GM18858 (cell line): ENCODE results near the gene NEK10.

Source experiments
- ATAC-seq: cut with Tn5 transposase; IDR thresholded peaks from one replicate; pipeline ENCODE4 v1.9.1; 2021; ENCODE audit not compliant: unreplicated experiment

NEK10 gene

DNA sequence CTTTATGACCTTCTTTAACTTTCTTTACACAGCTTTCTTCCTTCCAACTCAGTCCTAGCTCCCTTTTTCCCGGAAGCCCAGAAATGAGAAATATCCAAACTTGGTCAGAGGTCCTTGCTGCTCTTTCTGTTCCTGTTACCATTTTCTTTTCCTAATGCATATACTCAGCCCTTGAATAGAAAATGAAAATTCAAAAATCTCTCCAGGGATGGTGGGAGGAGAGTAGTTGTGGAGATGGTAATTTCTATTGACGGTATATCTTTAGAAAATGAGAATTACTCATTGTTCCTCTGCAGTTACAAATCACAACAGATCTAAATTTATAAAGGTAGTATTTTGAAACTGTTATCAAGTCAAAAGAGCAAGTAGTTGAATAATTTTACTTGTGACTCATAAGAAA is 255.1 kb downstream of the NEK10 start:
- no peak for ATAC-seq

DNA sequence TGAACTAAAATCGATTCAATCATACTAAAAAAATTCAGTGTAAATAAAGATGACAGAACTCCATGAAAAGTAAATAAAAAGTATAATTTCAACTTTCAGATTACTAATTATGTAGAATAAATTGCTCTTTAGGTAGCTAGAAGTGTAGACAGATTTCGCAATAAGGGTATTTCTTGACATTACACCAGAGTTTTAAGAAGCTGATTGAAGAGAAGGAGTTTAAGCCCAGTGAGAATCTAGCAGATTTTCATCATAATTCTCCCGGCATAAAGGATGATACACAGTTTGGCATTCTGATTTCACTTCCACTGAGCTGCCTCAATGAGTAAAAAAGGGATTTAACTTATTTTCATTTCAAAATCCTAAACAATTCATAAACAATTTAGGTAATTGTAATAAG is 259.2 kb downstream of the NEK10 start:
- ATAC-seq: no peak

DNA sequence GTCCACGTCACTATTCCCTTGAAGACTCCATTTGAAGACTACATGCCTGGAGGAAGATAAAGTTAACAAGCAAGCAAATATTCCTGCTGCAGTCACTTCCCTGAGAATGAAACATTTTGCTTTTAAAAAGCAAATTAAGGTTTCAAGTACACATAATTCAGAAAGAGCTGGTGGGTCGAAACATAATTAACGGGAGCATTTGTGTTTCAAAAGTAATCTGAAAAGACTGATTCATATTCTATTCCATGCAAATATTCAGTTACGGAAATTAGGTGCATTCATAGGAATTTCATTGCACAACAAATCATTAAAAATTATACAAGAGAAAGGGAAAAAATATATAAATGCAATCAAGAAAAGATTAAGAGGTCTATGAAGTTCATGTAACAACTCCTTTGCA is 260.9 kb downstream of the NEK10 start:
- no peak for ATAC-seq

DNA sequence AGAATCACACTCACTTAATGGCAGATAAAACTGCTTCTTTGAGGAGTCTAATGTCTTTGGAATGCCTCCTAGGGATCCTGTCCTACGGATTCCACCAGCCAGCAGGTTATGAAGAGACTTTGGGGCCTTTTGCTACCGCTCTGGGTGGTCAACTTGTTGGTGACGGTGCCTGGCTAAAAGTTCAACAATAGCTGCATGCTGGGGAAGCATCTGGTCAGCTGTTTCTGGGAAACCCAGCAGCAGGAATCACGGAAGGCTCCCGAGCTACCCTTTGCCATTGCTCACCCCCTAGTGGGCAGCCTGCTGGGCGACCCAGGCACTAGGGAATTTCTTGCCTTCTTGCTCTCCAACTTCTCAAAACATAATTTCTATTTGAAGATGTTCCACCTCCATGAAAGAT is 263.3 kb downstream of the NEK10 start:
- no peak for ATAC-seq

DNA sequence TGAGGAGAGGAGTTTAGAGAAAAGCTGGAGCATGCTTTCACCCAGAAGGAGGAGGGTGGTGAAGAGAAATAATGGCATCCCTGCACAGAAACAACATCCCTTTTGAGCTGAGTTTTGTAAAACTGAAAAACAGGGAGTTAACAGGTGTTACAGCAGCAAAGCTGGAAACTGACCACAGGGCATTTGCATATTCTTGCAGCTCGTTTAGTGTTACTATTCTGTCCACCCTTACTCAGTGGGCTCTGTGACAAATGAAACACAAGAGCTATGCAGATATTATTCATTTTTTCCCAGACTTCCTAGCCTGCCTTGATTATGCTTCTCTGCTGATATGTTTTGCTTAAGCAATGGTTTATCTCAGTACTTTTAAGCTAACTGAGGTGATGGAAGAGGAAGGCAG is 272.0 kb downstream of the NEK10 start:
- ATAC-seq: no peak

DNA sequence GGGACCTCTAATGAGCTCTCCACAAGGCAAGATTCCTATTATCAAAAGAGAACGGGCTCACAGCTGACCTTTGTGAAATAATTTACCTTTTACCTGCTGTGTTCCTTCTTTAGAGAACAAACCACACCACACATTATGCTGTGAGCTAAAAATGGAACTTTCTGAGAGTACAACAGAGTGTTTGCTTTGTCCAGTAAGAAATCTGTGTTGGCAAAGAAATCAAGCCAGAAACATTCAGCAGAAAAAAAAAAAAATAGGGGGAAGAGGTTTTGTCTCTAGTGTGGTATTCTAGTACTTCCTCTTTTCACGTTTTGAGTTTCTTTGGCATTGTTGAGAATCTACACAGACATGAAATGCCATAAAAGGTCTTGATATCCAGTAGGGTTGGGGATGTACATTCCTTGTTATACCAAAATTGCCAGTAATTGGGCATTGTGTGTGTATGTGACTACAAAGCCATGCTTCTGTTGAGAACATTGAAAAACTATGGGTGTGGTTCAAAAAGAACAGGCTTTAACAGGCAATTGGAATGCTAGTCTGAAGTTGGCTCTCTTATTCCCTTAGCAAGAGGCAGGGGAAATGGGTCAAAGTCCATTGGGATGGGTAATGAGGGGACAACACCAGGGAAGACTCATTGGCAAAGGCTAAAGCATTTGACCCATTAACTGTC is 273.5 kb downstream of the NEK10 start:
- peak; percentile 50 for ATAC-seq

DNA sequence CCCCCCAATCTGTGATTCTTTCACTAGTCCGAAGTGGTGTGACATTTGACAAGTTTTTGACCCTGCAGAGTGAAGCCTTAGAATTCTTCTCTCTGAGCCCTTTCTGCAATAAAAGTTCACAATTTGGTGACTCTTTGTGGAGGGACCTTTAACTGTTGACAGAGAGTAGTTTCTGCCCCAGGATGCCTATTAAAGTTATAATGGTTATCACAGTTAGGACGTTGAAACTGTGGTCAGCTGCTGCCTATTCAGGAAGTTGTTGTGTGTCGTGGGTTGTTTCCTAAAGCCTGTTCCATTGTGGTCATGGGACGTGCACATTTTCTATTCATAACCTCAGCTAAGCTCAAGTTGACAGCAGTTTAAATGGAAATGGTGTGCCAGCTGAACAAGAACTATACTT is 274.5 kb downstream of the NEK10 start:
- ATAC-seq: no peak

DNA sequence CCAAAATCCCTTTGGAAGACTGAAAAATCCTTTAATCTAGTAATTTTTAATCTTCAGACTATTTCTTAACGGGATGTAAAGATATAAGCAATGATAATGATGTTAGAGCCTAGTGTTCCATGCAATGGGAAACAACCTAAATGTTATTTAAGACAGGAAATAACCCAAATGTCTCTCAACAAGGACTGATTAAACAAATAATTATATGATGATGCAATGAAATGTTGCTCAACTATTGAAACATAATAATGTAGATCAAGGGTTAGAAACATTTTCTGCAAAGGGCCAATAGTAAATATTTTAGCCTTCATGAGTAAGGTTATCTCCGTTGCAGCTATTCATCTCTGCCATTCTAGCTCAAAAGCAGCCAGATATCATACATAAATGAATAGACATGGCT is 275.4 kb downstream of the NEK10 start:
- ATAC-seq: no peak

DNA sequence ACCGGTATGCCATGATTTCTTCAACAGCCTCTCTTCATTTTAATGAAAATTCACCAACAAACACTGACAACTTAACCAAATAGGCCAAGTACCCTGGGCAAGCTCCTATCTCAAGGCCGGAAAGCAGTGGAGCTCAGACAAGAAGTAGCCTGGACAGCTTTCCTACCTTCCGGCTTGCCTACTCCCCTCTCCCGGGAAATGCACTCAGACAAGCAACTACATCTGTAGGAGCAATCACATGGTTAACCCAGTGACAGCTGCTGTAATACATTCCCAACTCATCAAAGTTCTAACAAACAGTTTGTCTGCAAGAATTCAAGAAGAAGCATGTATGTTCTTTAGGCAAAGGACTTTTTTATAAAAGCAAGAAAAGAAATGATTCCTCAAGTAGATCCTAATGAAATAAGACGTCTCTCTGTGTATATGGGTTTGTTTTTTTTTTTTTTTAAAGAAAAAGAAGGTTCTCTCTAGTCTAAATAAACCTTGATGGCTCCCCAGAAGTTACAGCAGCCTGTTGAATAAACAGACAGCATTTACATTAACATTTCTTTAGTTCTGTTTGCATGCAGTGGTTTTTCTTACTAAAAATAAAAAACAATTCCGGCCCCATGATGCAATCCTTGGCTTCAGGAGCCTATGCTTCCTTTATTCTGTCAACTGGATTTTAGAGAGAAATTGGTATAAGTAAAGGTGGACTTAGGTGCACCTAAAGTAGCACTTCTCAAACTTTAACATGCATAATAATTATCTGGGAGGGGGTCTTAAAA is 278.7 kb downstream of the NEK10 start:
- ATAC-seq: no peak

DNA sequence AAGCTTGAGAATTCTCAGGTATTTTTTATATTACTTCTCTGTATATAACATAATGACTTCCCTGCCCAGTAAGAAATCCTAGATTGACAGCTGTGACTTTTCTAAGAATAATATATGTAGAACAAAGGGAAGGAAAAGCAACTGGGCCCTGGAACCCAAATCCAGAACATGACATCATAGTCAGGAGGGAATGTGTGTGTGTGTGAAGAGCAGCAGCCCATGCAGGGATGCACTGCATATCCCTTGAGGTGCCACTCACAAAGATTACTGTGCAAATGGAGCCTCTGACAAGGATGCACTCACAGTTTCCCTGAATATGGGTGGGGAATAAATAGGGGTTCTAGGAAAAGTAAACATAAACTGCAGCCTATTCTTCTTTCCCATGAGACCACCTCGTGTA is 279.5 kb downstream of the NEK10 start:
- ATAC-seq: no peak

DNA sequence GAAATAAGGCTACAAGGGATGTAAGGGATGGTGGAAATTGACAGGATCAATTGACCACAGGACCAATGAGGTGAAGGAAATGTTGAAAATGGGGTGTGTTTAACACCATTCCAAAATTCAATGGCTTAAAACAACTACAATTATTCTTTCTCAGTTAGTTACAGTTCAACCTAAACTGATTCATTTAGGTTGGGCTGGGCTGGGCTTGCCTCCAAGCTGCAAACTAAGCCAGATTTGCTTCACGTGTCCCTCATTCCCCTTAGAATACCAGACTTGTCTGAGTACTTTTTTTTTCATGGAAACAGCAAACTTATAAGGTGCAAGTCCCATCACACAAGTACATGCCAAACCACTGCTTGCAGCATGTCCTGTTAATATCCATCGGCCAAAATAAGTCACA is 280.1 kb downstream of the NEK10 start:
- no peak for ATAC-seq

DNA sequence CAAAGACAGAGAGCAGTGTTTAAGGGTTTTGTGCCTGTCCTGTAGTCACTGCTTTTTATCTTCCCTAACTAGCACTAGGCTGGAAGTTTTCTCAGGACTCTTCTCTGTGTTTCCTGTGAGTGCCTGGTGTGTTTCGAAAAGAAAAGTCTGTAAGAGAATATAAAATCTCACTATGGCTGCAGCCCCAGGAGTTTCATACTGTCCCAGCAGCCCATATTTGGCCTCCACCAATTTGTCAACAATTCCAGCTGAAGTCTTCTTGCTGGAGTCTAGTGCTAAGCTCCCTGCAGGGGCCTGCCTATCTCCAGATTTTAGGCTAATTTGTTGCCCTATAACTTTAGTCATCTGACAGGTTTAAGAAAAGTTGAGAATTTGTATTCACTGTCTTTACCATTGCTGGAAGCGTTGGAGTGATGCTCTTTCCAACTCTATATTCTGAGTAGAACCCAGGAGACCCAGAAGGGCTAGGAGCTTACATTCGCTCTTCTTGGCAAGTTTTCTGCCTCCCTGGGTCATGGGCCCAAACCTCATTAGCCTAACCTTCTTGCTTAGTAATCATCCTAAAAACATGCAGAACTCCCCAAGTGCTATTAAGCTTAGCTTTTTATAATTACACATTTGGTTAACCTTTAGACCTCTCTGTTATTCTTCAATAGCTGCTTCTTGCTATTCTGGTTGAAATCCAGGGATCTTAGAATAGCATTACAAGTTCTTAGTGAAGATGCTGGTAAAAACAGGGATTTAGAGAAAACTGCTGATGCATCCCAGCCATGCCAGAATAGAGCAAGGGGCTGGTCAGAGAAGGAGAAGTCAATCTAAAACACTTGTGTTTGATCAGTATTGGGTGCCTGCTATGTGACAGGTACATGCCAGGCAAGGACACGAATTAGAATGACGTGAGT is 283.1 kb downstream of the NEK10 start:
- no peak for ATAC-seq

DNA sequence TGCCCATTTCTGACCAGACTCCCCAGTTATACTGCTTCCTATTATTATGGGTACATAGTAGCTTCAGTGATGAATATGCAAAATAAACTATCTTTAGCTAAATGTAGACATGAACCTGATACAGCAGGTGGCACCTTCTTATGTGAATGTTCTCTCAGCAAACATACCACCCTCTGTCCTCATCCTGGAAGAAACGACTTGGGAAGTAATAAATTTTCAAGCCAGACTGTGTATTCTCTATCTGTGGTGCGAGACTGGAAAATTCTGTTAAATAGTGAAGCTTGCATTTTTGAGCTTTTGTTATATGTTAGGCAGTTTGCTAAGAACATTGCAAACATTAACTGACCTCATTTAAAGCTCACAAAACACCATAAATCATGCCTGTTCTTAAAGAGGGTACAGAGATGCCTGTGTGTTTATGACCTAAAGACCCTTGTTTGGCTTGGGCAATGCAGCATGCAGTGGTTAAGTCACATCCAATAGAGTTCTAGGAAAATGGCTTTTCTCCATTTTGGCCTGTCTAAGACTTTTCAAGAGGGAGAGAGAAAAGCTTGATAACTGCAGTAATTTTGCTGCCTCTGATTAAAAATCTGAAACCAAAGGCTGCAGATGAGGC is 287.1 kb downstream of the NEK10 start:
- no peak for ATAC-seq

DNA sequence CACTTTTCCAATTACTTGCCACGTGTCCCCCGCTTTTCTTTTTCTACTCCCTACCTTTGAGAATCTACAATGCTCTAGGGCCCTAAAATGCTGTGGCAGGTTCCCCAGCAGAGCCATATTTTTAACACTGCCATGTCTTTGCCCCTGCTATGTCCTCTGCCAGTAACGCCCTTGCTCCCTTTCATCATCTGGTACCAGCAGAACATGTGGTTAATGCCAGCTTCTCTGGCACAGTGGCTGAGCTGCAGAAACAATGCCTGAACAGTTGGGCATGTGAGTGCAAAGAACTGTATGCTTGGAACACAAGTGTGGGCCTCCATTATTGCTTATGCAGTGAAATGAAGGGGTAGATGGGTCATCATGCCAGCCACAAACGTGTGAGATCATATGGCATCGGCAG is 287.6 kb downstream of the NEK10 start:
- ATAC-seq: no peak

DNA sequence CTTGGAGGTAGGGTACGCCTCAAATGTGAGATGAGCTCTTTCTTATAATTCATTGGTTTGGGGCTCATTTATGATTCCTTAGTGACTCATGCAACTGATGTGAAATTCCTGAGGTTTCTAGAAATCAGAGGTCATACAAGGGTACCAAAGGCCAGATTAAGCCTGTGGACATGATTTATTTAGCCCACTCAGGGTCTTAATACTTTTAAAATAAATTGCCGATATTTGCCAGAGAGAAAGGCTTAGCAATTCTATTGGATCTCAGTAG is 289.0 kb downstream of the NEK10 start:
- no peak for ATAC-seq

DNA sequence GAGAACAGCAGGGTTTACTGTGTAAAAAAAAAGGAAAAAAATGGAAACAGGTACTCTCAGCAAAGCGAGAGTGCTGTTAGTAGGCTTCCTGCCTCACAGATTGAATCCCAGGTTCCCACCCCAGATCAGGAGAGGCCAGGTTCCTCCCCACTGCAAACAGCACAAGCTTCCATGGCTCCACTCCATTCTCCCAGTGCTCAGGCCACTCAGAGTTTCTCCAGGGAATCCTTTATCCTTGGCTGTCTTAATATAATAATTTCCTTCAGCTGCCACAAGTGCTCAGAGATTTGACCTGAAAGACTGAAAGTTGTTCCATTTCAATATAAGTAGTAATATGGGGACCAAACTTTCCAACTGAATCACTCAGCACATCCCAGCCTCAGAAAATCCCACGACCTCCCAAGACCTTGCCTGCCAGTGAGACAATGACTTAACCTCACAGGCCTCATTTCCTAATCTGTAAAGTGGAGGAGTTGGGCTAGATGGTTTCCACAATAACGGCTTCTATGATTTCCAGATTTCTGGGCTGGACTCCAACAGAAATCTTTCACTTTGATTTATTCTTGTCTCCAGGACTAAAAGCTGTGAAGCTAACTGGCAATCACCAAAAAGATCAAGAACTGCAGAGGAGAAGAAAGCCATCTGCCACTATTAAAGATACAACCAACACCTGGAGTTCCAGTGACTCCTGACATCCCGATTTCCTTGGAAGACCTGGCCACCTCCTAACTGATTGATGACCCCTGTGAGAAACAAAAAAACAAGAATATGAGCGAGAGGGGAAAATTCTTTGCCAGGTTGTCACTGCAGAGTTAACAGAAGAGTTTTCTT is 289.5 kb downstream of the NEK10 start:
- ATAC-seq: no peak

DNA sequence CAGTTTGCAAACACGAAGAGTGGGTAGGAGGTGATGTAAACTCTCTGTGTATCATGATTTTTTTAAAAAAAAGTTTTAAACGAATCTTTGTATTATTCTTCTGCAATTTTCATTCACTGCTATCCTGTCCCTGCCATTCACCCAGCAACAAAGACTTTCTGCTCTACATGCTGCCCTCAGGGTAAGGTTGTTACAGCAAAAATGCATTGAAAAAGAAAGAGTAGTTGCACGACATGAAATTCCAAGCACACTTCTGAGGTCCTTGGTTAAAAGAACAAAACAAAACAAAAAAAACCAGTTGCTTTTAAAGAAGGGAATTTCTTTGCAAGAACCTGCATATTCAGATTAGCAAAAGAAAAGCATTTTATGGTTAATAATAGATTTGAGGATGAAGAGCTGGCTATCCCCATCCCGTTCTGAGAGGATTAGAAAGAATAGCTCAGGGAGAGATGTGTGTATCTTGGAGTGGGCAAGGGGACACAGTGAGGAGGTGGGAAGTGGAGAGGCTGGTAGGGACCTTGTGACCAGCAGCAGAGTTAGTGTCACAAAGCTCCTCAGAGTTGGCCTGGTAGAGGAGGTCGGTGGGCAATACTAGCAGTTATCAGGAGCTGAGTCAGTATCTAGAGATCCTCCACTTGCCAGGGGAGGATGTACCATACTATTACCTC is 290.8 kb downstream of the NEK10 start:
- no peak for ATAC-seq

DNA sequence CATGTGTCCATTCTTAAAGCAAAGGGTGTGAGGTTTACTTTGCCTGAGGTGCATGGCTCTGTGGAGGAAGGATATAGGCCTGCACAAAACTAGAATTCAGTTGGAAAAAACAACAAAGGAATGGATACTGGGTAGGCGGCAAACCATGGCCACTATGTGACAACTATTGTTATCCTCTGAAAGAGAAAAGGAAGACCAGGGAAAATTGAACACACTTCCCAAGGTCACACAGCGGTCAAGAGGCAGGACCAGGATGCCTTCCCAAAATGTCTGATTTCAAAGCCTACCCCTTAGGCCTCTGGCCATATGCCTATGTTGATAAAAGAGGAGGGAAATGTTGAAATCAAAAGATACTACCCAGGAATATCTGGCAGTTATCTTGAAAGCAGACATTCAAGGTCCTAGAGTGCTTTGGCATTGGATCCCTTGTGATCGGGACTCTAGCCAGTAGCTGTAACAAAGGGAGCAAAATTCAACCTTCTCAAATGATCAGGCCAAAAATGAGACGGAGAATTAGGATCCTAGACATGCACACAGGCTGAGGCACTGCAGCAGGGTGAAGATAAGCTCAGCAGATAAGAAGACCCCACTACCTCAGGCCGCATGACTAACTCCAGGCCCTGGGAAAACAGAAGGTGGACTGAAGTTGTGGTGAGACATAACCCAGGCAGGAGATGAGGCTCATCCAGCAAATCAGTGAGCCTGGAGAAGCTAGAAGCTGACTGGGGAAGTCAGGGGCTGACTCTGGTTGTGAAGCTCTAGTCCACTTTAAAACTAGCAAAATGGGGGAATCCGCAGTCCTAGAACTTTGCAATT is 292.2 kb downstream of the NEK10 start:
- no peak for ATAC-seq

DNA sequence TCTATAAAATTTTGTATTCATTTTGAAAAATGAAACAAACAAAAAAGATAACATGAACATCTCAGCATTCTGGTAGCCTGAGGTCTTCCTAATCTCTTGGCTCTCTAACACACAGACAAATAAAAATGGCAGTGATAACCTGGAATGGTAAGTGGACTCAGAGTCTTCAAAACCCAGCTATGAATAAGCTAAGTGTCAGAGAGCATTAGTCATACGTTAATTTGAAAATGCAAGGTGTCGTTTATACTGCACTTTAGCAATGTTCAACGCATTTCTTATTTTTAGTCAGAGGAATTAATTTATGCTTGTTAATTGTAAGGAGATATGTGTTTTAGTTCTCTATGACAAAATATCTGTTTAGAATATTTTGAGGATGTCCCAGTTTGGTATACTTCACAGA is 294.3 kb downstream of the NEK10 start:
- ATAC-seq: no peak
